Keratinocyte (primary cell): ENCODE results near the gene CMIP.

Experiments
- CTCF ChIP-seq, 3 experiments: IDR thresholded peaks in 1 of 3; conservative IDR thresholded peaks in 1 of 3; optimal IDR thresholded peaks in 1 of 3; 2 replicates in 2 of 3; 3 replicates in 1 of 3; pipeline versions ENCODE3 to v1.5.1; 2011; ENCODE audit warnings: low read length in 3 of 3, mild to moderate bottlenecking in 3 of 3, moderate library complexity in 2 of 3, control low read depth in 1 of 3, inconsistent platforms in 1 of 3; ENCODE audit not compliant: insufficient read depth in 2 of 3; ENCODE audit errors: extremely low read depth in 1 of 3
- EZH2 ChIP-seq: IDR thresholded peaks from one replicate; pipeline ENCODE4 v1.6.1; 2012; ENCODE audit warnings: inconsistent platforms, mild to moderate bottlenecking, low read length, moderate library complexity

DNA sequence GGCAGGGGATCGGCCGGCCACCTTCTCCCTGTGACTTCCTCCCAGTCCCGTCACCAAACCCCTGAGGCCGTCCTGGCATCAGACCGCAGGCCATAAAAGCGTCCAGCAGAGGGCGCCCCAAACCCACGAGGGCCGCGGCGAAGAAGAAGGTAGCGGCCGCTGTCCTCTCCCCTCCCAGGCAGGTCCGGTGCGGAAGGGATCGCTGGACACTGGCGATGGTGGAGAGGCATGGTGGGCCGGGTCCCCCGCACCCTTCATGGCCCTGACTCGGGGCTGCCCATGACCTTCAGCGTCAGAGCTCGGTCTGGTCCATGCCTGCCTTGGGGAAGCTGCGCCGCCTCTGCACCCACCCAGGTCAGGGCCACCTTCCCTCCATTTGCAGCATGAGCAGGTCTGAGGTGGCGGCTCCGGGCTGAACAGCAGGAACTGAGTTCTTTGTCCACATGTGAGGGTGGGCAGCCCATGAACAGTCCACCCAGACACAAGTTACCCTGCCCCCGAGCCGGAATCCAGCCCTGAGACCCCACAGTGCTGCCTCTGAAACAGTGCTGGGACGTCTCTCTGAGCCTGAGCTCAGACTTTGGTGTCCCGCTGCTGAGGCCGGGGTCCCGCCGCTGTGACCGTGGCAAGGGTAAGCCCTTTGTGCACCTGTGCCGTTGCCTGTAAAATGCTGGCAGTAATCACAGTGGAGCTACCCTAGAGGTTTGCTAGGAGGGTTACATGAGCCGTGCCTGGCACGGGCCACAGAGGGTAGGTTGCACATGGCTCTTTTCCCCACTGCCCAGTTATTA, 40.8 kb upstream of the CMIP start:
- TF ChIP-seq CTCF (optimal IDR thresholded peaks at IDR 0.05 in 1 of 3, IDR thresholded peaks at IDR 0.05 in 1 of 3, conservative IDR thresholded peaks at IDR 0.05 in 1 of 3; ENCODE audit: extremely low read depth in 1 of 3, insufficient read depth in 2 of 3, low read length in 3 of 3) (peak; percentile 75 to 92 (median 90)), EZH2 (no peak)
